NOMO-1 (cell line): ENCODE results near the gene UBE2E2.

Source experiments
- DNase-seq, 2 experiments: peaks; one replicate each; lab custom pipeline; 2025; ENCODE audit not compliant: unreplicated experiment in 2 of 2; lab: John Stamatoyannopoulos, UW

UBE2E2 gene

DNA sequence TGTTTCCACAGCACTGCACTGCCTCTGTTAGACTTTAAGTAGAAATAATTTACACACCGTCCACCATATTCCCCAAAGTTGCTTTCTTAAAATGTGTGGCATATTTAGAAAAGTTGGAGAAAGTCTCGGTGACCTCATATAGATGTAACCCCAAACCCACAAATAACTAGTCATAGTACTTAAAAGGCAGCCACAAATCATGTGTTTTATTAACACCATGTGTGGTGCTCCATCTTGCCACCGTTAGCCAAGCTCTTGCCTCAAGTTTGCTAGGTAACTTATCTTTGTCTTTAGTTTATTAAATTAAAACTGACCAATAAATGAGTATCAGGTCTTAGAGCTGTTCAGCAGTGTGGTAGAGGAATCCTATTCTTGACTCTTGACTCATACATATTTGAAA, 257.9 kb downstream of the UBE2E2 start:
- no peak for DNase-seq

DNA sequence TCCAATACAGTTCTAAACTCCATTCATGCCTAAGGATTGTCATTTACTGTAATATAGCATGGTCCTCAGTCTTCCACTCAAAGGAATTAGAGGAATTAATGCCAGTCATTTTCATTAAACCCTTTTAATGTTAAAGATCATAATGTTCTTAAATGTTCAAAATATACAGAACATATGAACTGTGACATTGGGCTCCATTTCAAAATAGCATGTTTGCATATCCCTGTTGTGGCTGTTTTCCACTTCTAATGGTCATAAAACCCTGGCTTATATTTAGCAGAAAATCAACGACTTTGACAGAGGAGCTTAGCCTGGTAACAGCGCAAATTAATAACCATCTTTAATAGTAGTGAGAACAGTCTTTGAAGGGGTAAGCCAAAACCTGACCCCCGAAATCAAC, 260.7 kb downstream of the UBE2E2 start:
- no peak for DNase-seq

DNA sequence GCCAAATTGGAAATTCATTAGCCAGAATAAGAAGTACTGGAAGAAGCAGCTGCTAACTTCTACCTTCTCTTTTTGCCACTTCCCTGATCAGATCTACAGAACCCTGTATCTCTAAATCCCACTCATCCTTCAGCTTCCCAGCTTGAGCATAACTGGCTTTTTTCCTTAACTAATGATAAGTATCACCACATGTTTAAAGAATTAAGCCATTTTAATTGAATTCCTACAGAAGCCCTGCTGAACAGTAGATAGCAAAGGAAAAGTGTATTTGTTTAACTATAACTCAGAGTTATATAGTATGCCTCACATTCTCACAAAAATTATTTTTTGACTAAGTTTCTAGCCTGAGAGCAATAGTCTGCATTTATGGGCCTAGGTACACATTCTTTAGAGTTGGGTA, 262.4 kb downstream of the UBE2E2 start:
- DNase-seq, result no peak

DNA sequence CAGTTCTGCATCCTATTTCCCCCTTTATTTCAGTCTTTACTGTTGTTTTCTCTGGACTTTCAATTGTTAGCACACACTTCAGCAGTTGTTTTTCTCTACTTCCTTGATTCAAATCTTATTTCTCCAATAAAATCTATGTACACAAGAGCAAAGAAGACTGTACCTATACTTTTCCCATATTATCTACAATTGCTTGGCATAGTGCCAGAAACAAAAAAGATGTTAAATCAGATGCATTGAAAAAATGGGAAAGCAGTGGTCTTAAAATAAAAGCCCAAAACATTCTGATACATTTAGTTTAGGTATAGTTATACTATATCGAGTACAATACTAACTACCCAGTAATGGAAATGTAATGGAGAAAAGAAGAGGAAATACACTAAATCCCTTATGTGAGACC, 265.1 kb downstream of the UBE2E2 start:
- no peak for DNase-seq

DNA sequence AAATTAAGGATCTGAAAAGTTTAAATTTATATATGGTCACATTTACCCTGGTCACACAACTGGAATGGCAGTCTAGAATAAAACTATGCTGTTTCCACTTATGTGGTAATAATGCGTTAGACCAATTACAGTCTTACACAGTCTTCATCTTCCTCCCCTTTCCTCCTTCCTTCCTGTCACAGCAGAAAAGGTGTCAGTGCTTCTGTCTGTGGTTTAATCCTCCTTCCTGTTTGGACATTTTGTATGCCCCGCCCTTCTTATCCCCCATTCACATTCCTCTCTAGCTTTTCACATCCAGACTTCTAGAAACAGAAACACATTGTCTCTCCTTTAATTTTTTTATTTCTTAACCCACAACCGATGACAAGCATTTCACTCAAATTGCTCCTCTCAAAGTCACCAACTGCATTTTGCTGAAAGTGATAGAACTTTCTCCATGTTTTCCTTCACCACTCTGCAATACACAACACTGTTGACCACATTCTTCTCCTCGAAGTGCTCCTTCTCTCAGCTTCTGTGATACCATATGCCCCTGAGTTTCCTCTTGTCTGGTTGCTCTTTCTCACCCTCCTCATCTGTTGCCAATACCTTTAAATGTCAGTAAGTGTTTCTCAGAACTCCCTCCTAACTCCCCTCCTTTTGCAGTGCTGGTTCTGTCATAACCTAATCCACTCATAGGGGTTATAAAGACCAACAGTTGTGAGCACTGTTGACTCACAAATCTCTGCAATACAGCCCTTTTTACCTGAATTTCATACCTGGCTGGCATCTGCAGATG, 271.6 kb downstream of the UBE2E2 start:
- no peak for DNase-seq

DNA sequence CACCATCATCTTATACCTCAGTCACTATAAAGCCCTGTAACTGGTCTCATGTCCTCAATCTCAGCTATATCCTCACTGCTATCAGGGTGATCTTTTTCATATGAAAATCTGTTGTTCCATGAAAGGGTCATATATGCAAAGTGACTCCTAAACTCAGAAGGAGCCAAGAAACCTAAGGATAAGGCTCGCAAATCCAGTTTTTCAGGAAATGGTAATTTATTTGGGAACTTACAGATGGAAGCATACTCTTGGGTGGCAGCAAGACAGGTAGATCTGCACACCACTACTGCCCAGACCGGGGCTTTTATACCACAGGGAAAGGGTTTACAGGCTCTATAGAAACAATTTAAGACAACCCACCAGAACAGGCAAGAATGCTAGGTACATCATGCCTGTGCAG, 272.3 kb downstream of the UBE2E2 start:
- DNase-seq, result no peak

DNA sequence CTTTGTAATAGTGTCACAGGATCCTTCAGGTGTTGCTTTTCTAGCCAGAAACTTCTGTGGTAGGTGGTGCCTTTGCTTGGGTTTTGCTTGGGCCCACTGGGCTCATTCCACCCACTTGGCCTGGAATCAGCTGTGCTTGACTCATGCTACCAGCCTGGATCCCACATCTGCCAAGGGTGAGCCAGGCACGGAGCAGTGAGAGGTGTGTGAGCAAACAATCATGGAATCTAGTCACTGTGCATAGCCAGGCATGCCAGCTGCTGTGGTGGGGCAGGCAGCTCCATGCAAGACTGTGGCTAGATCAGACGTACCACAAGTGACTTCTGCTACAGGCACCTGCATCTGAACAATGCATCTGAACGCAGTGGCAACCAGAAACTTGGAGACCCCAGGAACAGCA, 275.9 kb downstream of the UBE2E2 start:
- no peak for DNase-seq

DNA sequence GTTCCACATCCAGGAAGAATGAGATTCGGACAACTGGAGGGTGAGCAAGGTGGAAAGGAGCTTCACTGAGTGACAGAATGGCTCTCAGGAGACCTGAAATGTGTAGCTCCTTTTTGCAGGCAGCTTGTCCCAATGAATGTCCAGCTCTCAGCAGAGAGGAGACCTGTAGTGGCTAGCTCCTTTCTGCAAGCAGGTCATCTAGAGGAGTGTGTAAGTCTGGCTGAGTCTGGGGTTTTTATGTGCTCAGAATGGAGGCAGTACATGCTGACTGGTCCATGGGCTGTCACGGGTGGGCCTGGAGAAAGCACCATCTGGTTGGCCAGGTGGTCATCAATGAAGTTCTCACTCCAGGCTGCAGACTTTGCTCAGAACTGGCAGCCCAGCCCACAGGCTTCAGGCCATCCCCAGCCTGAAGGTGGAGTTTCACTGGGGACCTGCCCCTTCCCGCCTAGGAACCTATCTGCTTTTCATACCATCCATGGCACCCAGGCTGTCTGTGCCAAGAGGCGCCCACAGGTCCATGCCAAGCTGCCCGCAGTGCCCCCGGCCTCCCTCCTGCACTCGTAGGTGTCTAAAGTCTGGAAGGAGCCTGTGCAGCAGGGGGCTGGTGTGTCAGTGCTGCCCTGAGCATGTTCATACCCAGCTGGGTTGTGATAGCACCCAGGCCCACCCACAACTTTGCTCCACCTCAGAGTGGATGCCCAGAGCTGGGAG, 276.6 kb downstream of the UBE2E2 start:
- DNase-seq, result no peak

DNA sequence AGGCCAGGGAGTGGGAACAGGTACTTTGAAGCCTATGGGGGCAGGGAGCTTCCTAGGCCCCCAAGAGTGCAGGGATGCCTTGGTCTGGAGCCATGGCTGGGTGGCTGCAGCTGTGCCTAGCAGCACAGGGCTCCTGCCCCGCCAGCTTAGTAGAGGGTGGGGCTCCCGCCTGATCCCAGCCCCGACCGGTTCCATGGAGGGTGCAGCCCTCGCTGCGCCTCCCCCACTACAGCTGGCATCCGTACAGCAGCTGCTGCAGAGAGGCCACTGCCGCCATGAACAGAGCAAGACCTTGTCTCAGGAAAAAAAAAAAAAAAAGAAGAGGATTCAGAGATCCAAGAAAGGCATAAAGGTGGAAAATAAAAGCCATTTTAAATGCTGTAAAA, 277.2 kb downstream of the UBE2E2 start:
- DNase-seq, result no peak

DNA sequence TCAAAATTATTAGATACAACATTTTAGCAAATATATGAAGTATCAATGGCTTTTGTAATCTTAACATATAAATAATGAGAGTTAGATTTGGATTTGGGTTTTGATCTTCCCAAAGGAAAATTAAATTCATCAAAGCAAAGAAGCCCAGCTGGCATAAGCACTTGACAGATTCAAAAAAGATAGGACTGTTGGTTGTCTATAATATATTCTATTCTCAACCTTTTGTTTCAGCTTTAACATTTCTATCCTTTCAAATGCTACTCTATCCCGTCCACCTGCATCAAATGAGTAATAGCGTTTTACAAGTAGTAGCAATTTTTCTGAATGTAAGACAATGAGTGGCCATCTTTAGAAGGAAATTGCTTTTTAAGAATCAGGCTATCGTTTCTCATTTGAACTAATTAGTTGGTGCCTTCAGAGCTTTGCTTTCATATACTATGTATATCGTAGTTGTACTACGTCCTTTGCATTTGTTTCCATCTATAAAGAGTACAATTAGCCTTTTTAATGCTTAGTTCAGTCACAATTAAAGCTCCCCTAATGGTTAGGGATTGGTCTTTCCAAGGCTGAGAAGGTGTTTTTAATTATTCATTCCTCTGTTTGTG, 278.0 kb downstream of the UBE2E2 start:
- no peak for DNase-seq

DNA sequence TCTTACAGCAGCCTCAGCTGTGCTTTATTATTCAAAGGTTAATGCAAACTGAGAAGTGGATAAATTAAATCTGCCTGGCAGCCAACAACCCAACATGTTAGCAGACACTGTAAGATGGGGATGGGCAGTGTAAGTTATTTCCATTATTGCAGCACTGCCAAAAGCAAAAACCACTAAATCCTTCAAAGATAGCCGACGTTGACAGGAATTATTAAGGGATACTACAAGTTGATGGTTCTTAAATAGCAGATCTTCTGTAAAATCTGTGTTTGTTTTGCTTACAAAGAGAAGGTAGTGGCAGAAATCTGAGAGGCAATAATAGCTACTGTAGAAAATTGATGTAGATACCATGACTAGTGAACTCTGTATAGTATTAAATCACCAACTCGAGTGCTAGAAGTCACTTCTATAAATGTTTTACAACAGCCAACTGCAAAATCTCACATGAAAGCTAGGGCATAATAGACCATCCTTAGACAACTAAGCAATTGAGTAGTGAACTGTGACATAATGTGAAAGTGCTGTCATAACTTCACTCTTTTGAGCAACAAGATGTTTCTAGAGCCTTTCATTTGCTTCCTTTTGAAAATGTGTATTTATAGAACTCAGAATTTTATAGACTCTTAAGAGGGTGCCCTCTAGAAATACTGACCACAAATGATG, 278.6 kb downstream of the UBE2E2 start:
- DNase-seq, result peak; percentile 13 to 47

DNA sequence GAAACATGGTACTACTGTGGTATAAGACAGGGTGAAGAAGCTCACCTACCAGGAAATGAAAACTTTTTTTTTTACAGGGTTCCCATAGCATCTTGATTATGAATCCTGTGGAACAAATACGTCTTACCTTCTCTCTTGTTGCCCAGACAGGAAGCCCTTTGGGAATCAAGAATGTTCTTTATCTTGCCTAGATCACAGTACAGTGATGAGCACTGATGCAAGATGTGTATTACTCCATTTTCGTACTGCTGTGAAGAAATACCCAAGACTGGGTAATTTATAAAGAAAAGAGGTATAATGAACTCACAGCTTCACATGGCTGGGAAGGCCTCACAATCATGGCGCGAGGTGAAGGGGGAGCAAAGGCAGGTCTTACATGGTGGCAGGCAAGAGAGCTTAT, 281.3 kb downstream of the UBE2E2 start:
- DNase-seq, result no peak

DNA sequence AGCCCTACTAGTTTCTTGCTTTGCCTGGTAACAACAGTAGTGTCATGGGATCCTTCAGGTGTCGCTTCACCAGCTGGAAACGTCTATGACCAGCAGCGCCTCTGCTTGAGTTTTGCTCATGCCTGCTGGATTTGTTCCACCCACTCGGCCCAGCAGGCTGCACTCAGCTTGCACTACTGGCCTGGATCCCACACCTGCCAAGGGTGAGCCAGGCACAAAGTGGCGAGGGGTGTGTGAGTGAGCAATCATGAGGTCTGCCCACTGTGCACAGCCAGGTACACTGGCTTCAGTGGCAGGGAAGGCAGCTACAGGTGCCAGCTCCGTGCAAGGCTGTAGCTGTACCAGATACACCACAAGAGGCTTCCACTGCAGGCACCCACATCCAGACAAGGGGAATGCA, 282.8 kb downstream of the UBE2E2 start:
- DNase-seq, result no peak

DNA sequence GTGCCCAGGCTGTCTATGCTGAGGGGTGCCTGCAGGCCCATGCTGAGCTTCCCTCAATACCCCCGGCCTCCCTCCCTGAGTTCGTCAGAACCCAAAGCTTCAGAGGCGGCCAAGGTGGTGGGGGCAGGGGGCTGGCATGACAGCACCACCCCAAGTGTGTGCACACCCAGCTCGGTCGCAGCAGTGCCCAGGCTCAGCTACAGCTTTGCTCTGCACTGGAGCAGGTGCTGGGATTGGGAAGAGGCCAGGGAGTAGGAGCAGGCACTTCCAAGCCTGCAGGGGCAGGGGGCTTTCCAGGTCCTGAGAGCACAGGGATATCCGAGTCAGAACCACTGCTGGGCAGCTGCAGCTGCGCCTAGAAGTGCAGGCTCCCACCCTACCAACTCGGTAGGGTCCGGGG, 283.9 kb downstream of the UBE2E2 start:
- DNase-seq, result no peak

DNA sequence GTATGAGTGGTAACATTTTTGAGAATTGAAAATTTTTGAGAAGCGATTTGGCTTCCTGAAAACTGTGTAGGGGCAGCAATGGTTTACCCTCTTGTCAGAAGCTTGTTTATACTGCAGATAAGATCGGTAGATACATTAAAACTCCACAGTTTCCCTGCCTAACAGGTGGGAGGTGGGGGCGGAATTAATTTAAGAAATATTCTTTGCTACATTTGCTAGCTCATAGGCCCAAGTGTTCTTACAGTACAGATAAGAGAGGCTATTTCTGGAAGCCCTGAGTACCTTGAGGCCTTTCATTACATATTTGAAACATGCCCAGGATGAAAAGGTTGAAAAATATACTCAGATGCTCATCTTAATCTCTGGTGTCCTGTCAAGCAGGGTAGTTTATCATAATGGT, 285.5 kb downstream of the UBE2E2 start:
- no peak for DNase-seq

DNA sequence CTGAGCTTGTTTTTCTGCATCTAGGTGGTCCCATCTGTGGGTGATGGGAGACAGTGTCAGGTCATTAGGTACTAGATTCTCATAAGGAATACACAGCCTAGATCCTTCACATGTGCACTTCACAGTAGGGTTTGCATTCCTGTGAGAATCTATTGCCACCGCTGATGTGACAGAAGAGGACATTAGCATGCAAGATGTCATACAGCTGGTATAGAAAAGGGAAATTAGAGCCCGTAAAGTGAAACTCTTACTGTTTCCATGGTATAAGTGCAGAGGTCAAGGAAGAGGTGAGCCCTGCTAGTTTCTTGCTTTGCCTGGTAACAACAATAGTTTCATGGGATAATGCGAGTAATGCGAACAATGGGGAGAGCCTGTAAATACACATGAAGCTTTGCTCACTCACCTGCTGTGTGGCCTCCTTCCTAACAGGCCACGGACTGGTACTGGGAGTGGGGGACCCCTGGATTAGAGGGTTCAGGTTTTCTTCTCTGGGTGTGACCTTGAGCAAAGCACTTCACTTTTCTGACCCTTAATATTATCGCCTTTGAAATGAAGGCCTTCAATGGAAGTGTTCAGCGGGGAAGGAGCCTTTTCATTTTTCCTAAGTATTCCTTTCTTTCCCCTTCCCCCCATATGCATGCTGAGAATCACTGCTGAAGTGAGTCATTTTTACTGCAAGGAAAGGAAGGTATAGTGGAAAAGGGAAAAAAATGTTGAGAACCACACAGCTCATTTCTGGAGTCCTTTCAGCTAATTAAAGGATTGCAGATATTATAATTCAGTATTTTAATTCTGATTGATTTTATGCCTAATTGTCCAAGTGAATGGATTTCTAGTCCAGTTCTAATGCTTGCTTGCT, 286.4 kb downstream of the UBE2E2 start:
- DNase-seq, result no peak

DNA sequence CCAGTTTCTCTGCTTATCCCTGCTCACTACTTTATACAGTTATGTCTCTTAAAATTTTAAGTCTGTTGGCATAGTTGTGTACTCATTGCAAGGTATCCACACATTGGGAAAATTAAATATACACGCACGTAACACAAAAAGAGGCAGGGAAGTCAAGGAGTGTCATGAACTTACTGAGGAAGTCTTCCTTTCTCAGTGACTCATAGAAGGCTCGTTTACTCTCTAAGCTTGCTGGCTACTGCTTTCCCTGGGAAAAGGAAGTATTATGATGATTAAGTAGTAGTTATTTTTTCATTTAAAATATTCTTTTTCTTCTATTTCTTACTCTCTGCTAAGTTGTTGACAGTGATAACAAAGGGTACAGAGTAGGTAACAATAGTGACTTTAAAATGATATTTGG, 287.3 kb downstream of the UBE2E2 start:
- no peak for DNase-seq

DNA sequence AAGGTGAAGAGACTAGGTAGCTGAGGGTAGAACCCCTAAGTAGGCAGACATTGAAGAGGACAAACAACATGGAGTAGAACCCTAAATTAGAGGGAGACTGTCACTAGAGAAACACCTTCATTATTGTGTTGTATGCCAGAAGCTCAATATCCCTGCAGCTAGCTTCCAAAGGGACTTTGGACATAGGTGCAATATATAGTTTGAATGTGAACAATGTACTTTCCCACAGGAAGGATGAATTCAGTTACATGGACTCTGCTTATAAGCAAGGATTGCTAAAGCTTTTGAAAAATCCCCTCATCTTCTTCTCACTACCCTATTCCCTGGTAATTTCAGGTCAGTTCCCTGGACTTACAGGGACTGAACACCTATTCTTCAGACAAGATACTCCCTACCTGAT, 288.9 kb downstream of the UBE2E2 start:
- DNase-seq, result no peak

DNA sequence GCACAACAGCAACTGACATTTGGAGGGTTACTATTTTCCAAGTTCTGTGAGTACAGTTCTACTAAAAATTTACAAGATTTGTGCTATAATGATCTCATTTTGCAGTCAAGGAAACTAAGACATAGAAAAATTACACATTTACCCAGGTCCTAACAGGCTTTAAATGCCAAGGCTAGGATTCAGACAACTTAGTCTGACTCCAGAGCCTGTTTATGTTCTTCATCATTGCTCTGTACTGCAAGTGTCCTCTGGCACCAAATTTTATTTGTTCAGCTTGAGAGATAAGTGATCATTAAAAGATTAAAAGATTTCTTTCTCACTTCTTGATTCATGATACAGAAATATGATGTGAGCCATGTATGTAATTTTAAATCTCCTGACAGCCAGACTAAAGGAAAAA, 290.8 kb downstream of the UBE2E2 start:
- DNase-seq, result no peak

DNA sequence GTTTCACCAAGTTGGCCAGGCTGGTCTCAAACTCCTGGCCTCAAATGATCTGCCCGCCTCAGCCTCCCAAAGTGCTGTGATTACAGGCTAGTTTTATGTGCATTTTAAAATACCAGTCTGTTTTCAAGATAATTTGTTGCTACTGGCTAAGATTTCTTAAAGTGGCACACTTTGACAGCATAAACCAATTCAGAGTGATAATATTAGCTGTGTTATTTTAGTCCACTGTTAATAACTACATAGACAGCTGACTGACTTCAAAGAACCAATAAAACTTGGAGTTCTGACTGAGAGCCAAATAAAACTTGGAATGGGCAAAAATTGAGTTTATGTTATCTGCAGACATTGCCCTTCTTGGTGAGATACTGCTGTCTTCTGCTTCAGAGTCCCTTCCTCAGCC, 291.8 kb downstream of the UBE2E2 start:
- DNase-seq, result no peak

DNA sequence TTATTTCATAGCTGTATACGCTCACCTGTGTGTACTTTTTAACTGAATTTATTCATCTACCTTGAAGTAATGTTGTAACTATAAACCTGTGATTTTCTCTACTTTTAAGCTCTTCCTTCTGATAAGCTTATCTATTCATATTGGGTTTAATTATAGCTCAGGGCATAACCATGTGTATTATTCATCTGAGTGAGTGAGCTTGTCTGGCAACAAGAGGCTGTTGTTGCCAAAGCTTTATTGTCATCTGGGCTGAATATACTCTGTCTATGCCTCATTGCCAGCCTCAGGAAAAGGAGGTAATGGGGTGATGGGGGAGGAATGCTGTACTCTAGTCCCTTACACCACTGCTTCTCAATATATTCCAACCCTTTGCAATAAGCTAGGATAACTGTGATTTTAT, 292.4 kb downstream of the UBE2E2 start:
- no peak for DNase-seq
